OCI-LY3 (cell line): ENCODE data around the gene NPEPPS.

ENCODE experiments used
- CTCF ChIP-seq: fragments of 200-600, 300-600 bp; sonication (generic); IDR thresholded peaks from 2 replicates; pipeline ENCODE4 v1.5.1; 2014; ENCODE audit warnings: antibody characterized with exemption, low read length, low read depth
- EZH2phosphoT487 ChIP-seq: fragments of 200-600 bp; shearing (Covaris generic); IDR thresholded peaks from 2 replicates; pipeline ENCODE4 v1.6.1; 2018; ENCODE audit warnings: antibody characterized with exemption, mixed run types, low read depth

GRCh38 chr17:47624727-47625068 is 93.8 kb downstream of the NPEPPS start:
- TF ChIP-seq CTCF = no peak
- TF ChIP-seq EZH2phosphoT487 = no peak
